DOHH2 (cell line): ENCODE measurements around the gene PRKAR1B.

Experiments
- H3F3A ChIP-seq: fragments of 200-600 bp; sonication (generic), shearing (Covaris generic); 2 replicates; pipeline ENCODE4 v1.6.0; 2016; ENCODE audit warnings: antibody characterized with exemption, mild to moderate bottlenecking; ENCODE audit not compliant: control insufficient read depth, insufficient read depth
- H3K27ac ChIP-seq: fragments of 200-600 bp; sonication (generic); 2 replicates; pipeline ENCODE4 v1.5.1; 2014; ENCODE audit warnings: low read depth, mild to moderate bottlenecking, low read length, moderate library complexity
- H3K27me3 ChIP-seq: fragments of 200-600 bp; sonication (generic); 2 replicates; pipeline ENCODE4 v1.6.1; 2014; ENCODE audit warnings: mild to moderate bottlenecking, low read length, mixed read lengths; ENCODE audit not compliant: control insufficient read depth
- H3K36me3 ChIP-seq: fragments of 200-600 bp; sonication (generic); 2 replicates; pipeline ENCODE4 v1.6.1; 2014; ENCODE audit warnings: mild to moderate bottlenecking, low read length, moderate library complexity, mixed read lengths; ENCODE audit not compliant: control insufficient read depth
- H3K4me1 ChIP-seq: fragments of 200-600 bp; sonication (generic); 2 replicates; pipeline ENCODE4 v1.6.1; 2014; ENCODE audit warnings: mild to moderate bottlenecking, low read length, mixed read lengths; ENCODE audit not compliant: control insufficient read depth
- H3K4me2 ChIP-seq: fragments of 200-600 bp; sonication (generic); 2 replicates; pipeline ENCODE4 v1.6.0; 2014; ENCODE audit warnings: mild to moderate bottlenecking, low read length, moderate library complexity
- H3K4me3 ChIP-seq: fragments of 200-600 bp; sonication (generic); 2 replicates; pipeline ENCODE4 v1.5.1; 2014; ENCODE audit warnings: mild to moderate bottlenecking, low read length, mixed read lengths
- H3K79me2 ChIP-seq: fragments of 200-600 bp; sonication (generic); 2 replicates; pipeline ENCODE4 v1.6.1; 2014; ENCODE audit warnings: mild to moderate bottlenecking, low read length, mixed read lengths; ENCODE audit not compliant: control insufficient read depth
- H3K9me2 ChIP-seq: fragments of 200-600 bp; sonication (generic); replicated peaks from 2 replicates; pipeline ENCODE4 v1.6.1; 2014; ENCODE audit warnings: mild to moderate bottlenecking, low read length, mixed read lengths; ENCODE audit not compliant: control insufficient read depth
- H3K9me3 ChIP-seq: fragments of 200-600 bp; sonication (generic); 2 replicates; pipeline ENCODE4 v1.6.1; 2014; ENCODE audit warnings: antibody characterized with exemption, low read length, mixed read lengths; ENCODE audit not compliant: control insufficient read depth, insufficient read depth
- H4K20me1 ChIP-seq: fragments of 200-600 bp; sonication (generic); 2 replicates; pipeline ENCODE4 v1.6.0; 2014; ENCODE audit warnings: low read depth, mild to moderate bottlenecking, antibody characterized with exemption, low read length, moderate library complexity; ENCODE audit not compliant: control insufficient read depth, insufficient read depth
- EZH2phosphoT487 ChIP-seq: fragments of 200-600 bp; sonication (generic); IDR thresholded peaks from 2 replicates; pipeline ENCODE4 v1.6.1; 2017; ENCODE audit warnings: borderline replicate concordance, mild to moderate bottlenecking, antibody characterized with exemption, low read length, moderate library complexity, mixed read lengths
- TF ChIP-seq, protein P1 (sequence below): fragments of 200-600 bp; sonication (generic); IDR thresholded peaks from one replicate; pipeline ENCODE4 v1.5.1; 2014; ENCODE audit warnings: antibody characterized with exemption, mild to moderate bottlenecking, low read depth, low read length; ENCODE audit not compliant: poor library complexity, severe bottlenecking

Gene PRKAR1B

DNA sequence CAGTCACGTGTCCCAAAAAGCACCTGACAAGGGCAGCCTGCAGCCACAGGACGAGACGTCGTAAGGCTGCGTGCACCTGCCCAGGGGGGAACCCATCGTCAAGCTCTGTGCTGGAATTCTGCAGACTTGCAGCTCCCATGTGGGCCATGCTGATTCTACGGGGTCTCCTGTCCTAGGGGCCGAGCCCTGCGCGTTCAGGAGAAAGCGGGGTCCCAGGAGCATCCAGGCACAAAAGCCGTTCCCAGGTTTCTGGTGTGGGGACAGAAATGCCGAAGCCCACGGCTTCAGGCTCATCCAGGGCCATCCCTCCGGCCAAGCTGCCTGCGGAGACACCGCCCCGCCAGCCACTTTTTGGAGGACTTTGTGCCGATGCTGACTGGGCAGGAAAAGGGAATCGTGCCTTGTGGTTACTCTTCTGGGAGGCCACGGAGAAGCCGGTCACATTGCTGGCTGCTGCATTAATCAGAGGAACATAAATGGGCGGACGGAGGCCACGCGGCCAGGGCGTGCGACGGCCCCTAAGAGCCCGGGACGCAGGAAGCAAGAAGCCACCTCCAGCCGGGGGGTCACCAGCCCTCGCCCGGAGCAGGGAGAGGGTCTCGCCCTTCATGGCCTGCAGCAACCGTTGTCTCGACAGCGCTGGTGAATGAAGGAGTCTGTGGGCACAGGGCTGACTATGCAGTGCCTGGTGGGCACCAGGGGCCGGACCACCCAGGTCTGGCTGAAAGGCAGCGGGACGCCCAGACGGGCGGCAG is 144.8 kb downstream of the PRKAR1B start:
- Histone ChIP-seq H3K27me3 (no peaks in the 10 kb centered on the region), H3K9me2 (no peaks in the 10 kb centered on the region), H3K79me2 (no peaks in the 10 kb centered on the region), H3K9me3 (no peaks in the 10 kb centered on the region), H3K36me3 (peaks cover 67% of the 10 kb centered on the region), H3K4me3 (no peak overlapping the region), H3K4me2 (no peak overlapping the region), H4K20me1 (no peaks in the 10 kb centered on the region), H3K4me1 (no peaks in the 10 kb centered on the region), H3F3A (no peaks in the 10 kb centered on the region), H3K27ac (no peak overlapping the region)
- TF ChIP-seq EZH2phosphoT487 = no peak
- TF ChIP-seq, protein P1, sequence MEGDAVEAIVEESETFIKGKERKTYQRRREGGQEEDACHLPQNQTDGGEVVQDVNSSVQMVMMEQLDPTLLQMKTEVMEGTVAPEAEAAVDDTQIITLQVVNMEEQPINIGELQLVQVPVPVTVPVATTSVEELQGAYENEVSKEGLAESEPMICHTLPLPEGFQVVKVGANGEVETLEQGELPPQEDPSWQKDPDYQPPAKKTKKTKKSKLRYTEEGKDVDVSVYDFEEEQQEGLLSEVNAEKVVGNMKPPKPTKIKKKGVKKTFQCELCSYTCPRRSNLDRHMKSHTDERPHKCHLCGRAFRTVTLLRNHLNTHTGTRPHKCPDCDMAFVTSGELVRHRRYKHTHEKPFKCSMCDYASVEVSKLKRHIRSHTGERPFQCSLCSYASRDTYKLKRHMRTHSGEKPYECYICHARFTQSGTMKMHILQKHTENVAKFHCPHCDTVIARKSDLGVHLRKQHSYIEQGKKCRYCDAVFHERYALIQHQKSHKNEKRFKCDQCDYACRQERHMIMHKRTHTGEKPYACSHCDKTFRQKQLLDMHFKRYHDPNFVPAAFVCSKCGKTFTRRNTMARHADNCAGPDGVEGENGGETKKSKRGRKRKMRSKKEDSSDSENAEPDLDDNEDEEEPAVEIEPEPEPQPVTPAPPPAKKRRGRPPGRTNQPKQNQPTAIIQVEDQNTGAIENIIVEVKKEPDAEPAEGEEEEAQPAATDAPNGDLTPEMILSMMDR = no peak

DNA sequence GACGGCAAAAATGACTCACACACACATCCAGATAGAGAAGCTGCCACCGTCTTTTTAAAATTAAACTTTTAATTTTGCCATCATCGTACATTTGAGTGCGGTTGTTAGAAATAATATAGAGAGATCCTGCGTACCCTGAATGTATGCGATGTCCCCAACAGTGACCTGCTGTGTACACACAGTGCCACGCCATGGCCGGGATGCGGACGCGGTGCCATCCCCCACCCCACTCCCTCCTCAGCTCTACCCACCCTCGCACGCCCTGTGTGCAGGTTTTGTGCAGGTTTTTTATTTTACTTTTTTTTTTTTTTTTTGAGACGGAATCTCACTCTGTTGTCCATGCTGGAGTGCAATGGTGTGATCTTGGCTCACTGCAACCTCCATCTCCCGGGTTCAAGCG is 148.7 kb downstream of the PRKAR1B start:
- Histone ChIP-seq H3K4me2 (no peak overlapping the region), H3K27ac (no peak overlapping the region), H3K4me1 (no peaks in the 10 kb centered on the region), H3K9me3 (peaks cover 3% of the 10 kb centered on the region; the same call in 1 of the 2 replicates), H3F3A (no peaks in the 10 kb centered on the region), H3K4me3 (no peak overlapping the region), H3K36me3 (peaks cover 38% of the 10 kb centered on the region), H3K9me2 (no peaks in the 10 kb centered on the region), H4K20me1 (no peaks in the 10 kb centered on the region), H3K27me3 (no peaks in the 10 kb centered on the region), H3K79me2 (no peaks in the 10 kb centered on the region)
- TF ChIP-seq, protein P1 = no peak
- no peak for TF ChIP-seq EZH2phosphoT487

DNA sequence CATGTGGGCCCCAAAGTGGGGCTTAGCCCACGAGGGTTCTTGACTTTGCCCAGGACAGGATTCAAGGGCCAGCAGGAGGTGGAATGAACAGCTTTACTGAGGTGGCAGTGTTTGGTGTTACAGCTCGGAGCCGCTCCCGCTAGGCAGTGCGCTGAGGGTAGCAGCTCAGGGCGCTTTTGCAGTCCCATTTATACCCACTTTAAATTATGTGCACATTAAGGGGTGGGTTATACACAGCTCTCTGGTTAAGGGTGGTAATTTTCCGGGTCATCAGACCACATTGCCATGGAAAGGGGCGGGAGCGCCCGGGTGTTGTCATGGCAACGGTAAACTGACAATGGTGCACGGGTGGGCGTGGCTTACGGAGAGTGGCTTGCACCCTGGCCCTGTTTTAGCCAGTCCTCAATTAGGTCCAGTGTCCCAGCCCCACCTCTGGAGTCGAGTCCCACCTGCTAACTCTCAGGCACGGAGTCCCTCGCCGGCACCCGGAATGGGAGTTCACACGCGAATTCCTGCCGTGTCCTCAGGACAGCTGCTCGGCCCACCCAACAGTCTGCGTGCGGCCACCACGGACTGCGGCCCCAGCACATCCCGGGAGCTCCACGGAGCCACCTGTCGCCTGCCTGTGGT is 149.2 kb downstream of the PRKAR1B start:
- peaks cover 35% of the 10 kb centered on the region for H3K36me3 ChIP-seq
- no peak overlapping the region for H3K4me2 ChIP-seq
- TF ChIP-seq EZH2phosphoT487 = no peak
- TF ChIP-seq, protein P1 = no peak

More for the DNA sequence above, 149.2 kb downstream of the PRKAR1B start:
- H3K27ac ChIP-seq = no peak overlapping the region
- H3K4me3 ChIP-seq = no peak overlapping the region
- H3K9me2 ChIP-seq = no peaks in the 10 kb centered on the region
- H3K9me3 ChIP-seq = peaks cover 3% of the 10 kb centered on the region; the same call in 1 of the 2 replicates
- H3K27me3 ChIP-seq = no peaks in the 10 kb centered on the region
- no peaks in the 10 kb centered on the region for H3F3A ChIP-seq
- no peaks in the 10 kb centered on the region for H4K20me1 ChIP-seq
- H3K79me2 ChIP-seq = no peaks in the 10 kb centered on the region
- H3K4me1 ChIP-seq = no peaks in the 10 kb centered on the region
